ENCODE results near the gene HDAC4.
"Not testable (repeated sequence)": the region's sequence is repeated elsewhere in the genome, so short reads cannot be mapped to it uniquely, and the experiment has no call there.

Gene HDAC4

DNA sequence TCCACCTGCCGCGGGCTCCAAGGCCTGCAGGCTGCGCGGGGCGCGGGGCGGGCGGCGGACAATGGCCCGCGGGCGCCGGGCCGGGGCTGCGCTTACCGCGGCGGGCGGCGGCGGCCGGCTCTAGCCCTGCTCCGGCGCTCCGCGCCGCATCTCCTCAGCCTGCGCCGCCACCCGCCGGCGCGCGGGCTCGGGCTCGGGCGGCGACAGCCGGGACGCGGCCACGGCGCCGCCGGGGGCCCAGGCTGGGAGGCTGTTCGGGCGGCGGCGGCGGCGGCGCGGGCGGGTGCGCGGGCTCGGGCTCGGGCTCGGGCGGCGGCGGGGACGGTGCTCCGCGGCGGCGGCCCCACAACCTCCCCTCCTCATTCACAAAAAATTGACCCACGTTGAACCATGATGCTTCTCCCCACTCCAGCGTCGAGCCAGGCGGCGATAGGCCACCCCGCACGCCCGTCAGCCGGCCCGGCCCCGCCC, at the start of gene HDAC4:
Gene HDAC4, minus strand, starts transcription at position 425 of the 471 bp plus-strand sequence. CDS start 48,321 bp downstream, outside the sequence.
- Histone ChIP-seq H3K9me3 (ENCODE audit: control insufficient read depth, insufficient read depth, low read length) (no peaks in the 10 kb centered on the region), H3K36me3 (ENCODE audit: control insufficient read depth, insufficient read depth, low read length) (no peaks in the 10 kb centered on the region), H3K4me3 (ENCODE audit: low read length) (peak within 1 kb of the TSS; percentile 95), H3K27ac (ENCODE audit: low read length) (no peak within 1 kb of the TSS), H3K27me3 (ENCODE audit: control insufficient read depth, insufficient read depth, low read length) (no peaks in the 10 kb centered on the region), H3K4me1 (ENCODE audit: control insufficient read depth, insufficient read depth, low read length) (peaks cover 2% of the 10 kb centered on the region; the same call in 1 of the 2 replicates)
- no CpG with 5 or more reads among the region's 78 CpGs for WGBS (ENCODE audit: insufficient coverage, insufficient read length)
- DNase-seq (ENCODE audit: low read depth, low spot score) = no peak

DNA sequence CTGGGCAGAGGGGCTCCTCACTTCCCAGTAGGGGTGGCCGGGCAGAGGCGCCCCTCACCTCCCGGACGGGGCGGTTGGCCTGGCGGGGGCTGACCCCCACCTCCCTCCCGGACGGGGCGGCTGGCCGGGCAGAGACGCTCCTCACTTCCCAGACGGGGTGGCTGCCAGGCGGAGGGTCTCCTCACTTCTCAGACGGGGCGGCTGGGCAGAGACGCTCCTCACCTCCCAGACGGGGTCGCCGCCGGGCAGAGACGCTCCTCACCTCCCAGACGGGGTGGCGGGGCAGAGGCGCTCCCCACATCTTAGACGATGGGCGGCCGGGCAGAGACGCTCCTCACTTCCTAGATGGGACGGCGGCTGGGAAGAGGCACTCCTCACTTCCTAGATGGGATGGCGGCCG, 48.6 kb upstream of the HDAC4 start:
- WGBS (ENCODE audit: insufficient coverage, insufficient read length) = no CpG with 5 or more reads among the region's 32 CpGs
- not testable (repeated sequence) for DNase-seq (ENCODE audit: low read depth, low spot score)

DNA sequence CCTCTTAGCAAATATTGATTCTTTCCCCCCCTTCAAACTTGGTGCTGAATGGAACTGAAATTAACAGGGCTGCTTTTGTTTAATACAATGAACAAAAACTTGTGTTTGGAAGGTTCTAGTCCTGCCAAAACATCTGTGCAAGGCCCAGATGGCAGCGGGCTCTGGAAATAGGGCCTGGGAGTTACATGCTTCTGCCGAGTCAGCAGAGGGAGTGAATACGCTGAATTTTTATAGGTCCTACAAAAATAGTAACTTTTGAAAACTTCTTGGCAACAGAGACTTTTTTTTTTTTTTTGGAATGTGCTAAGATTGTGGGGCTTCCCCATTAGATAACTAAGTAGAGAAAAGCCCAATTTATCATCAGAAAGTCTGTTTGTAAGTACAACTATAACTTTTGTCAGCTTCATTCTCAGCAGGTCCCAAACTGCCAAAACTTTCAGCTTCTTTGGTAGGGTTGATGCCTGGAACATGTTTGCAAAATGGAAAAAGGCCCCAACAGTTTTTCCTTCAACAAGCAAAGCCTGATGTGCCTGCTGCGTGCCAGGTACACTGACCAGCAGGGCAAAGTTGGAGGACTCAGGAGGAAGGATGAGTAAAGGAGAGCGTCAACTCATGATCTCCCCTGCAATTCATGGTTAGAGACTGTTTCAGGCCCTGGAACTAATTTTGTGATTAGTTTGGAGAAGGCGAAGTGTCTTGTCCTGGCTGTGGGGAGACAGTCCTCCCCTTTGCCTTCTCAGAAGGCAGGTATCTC, 45.1 kb upstream of the HDAC4 start:
- no peaks in the 10 kb centered on the region for H3K36me3 ChIP-seq (ENCODE audit: control insufficient read depth, insufficient read depth, low read length)
- DNase-seq (ENCODE audit: low read depth, low spot score) = no peak
- no peak overlapping the region for H3K27ac ChIP-seq (ENCODE audit: low read length)
- H3K4me1 ChIP-seq (ENCODE audit: control insufficient read depth, insufficient read depth, low read length) = no peaks in the 10 kb centered on the region
- H3K27me3 ChIP-seq (ENCODE audit: control insufficient read depth, insufficient read depth, low read length) = no peaks in the 10 kb centered on the region
- no peaks in the 10 kb centered on the region for H3K9me3 ChIP-seq (ENCODE audit: control insufficient read depth, insufficient read depth, low read length)
- no peak overlapping the region for H3K4me3 ChIP-seq (ENCODE audit: low read length)
- no CpG with 5 or more reads among the region's 6 CpGs for WGBS (ENCODE audit: insufficient coverage, insufficient read length)

More for the DNA sequence above, 48.6 kb upstream of the HDAC4 start:
- H3K27ac ChIP-seq (ENCODE audit: low read length); H3K27me3 ChIP-seq (ENCODE audit: control insufficient read depth, insufficient read depth, low read length); H3K9me3 ChIP-seq (ENCODE audit: control insufficient read depth, insufficient read depth, low read length); H3K36me3 ChIP-seq (ENCODE audit: control insufficient read depth, insufficient read depth, low read length); H3K4me1 ChIP-seq (ENCODE audit: control insufficient read depth, insufficient read depth, low read length); H3K4me3 ChIP-seq (ENCODE audit: low read length): not testable (repeated sequence)

DNA sequence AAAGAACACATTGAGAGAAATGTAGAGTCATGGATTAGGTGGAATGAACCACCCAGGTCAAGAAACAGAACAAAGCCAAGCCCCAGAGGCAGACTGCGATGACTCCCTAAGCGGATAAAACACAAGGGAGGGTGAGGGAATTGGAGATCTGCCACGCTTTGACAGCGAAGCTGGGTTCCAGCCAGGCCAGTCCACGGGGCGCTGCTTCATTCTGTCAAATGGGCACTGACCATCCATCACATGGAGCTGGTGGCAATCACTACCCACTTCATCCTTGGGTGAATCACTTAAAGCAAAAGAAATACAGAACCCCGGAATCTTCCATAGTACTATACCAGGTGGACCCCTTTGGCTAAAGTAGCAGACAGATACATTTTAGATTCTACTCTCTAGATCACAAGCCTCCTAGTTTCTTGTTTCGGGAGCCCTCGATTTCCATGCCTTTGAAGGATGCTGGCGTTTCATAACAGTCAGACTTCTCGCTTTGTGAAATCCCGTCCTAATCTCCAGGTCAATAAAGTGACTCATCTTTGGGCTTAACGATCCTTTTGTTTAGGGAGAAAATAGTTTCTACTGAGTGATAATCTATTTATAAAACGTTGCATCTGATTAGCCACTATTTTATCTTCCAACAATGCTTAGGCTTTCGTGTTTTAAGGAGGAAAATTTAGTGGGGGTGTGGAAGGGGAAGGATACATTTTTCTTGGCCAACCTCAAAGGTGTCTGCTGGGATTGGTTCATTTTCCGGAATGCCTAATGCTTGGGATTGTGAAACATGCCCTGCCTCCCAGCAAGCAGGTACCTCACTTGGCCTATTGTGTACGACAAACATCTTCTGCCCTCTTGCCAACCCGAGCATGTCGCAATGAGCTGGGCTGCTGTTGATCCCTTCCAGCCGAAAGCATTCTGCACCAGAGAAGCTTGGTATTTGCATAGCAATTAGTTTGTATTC, 44.1 kb upstream of the HDAC4 start:
- Histone ChIP-seq H3K4me1 (ENCODE audit: control insufficient read depth, insufficient read depth, low read length) (0 out of 2 replicates have a peak, but pooled peaks cover 3% of the 10 kb centered on the region), H3K36me3 (ENCODE audit: control insufficient read depth, insufficient read depth, low read length) (no peaks in the 10 kb centered on the region), H3K9me3 (ENCODE audit: control insufficient read depth, insufficient read depth, low read length) (no peaks in the 10 kb centered on the region), H3K27ac (ENCODE audit: low read length) (no peak overlapping the region), H3K4me3 (ENCODE audit: low read length) (no peak overlapping the region), H3K27me3 (ENCODE audit: control insufficient read depth, insufficient read depth, low read length) (no peaks in the 10 kb centered on the region)
- no peak for DNase-seq (ENCODE audit: low read depth, low spot score)
- WGBS (ENCODE audit: insufficient coverage, insufficient read length) = no CpG with 5 or more reads among the region's 20 CpGs

DNA sequence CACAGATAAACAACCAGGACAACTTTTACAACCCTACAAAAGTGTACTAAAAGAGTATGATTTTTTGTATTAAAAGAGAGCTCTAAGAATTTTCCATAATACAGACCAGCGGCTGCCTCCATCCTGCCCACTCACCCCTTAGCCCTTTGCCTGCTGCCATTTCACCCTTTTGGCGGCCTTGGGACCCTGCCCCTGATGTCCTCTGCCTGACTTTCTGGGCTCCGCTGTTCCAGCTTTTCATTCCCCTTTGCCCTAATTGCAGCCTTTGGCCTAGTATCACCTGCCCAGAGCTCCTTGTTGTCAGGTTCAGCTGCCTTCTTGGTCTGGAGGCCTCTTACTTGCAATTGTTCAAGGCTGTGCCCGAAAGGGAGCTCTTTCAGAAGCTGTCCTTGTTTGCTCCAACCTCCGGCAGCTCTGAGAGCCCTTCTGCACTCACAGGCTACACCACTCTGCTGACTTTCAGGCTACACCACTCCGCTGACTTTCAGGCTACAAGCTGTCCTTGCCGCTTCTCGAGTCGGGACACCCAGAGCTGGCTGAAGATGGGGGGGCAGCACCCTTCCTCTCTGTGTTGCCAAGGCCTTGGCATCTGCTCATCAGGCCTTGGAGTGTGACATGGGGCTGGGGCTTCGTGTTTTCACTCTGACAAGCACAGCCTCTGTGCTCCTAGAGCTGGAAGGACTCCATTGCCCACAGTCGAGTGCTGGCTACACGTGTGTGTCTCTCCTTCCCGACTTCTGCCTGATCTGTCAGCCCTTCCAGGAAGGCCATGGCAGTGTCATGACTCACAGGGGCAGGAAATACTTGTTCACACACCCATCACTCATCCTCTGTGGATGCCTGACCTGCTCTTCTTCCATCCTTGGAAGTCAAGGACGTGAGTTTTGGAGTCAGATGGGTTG, 43.1 kb upstream of the HDAC4 start:
- 0 out of 2 replicates have a peak, but pooled peaks cover 3% of the 10 kb centered on the region for H3K4me1 ChIP-seq (ENCODE audit: control insufficient read depth, insufficient read depth, low read length)
- DNase-seq (ENCODE audit: low read depth, low spot score) = no peak
- no peaks in the 10 kb centered on the region for H3K36me3 ChIP-seq (ENCODE audit: control insufficient read depth, insufficient read depth, low read length)
- no CpG with 5 or more reads among the region's 14 CpGs for WGBS (ENCODE audit: insufficient coverage, insufficient read length)
- no peak overlapping the region for H3K4me3 ChIP-seq (ENCODE audit: low read length)
- H3K27me3 ChIP-seq (ENCODE audit: control insufficient read depth, insufficient read depth, low read length) = no peaks in the 10 kb centered on the region
- H3K27ac ChIP-seq (ENCODE audit: low read length) = no peak overlapping the region
- H3K9me3 ChIP-seq (ENCODE audit: control insufficient read depth, insufficient read depth, low read length) = no peaks in the 10 kb centered on the region

DNA sequence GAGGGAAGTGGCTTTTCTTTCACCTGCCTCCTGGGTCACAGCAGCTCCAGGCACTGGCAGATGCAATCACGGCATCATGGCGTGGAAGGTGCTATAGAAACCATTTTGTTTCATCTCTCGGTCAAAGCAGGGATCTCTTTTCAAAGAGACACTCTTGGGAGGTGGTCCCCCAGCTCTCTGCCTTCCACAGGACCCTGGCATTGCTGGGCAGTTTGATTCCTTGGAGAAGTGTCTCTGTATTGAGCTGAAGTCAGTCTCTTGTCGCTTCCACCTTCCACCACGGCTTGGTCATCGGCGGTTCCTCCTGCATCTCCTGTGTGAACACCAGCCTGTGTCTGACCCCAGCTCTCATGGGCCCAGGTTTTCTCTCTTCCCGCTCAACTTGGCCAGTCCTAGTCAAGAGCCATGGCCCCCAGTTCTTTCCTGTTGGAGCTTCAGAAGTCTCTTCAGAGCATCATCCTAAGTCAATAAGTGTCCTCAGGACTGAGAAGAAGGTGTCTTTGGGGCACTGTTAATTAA, 42.3 kb upstream of the HDAC4 start:
- no peak overlapping the region for H3K27ac ChIP-seq (ENCODE audit: low read length)
- DNase-seq (ENCODE audit: low read depth, low spot score) = no peak
- no peaks in the 10 kb centered on the region for H3K9me3 ChIP-seq (ENCODE audit: control insufficient read depth, insufficient read depth, low read length)
- H3K36me3 ChIP-seq (ENCODE audit: control insufficient read depth, insufficient read depth, low read length) = no peaks in the 10 kb centered on the region
- 0 out of 2 replicates have a peak, but pooled peaks cover 3% of the 10 kb centered on the region for H3K4me1 ChIP-seq (ENCODE audit: control insufficient read depth, insufficient read depth, low read length)
- no peaks in the 10 kb centered on the region for H3K27me3 ChIP-seq (ENCODE audit: control insufficient read depth, insufficient read depth, low read length)
- H3K4me3 ChIP-seq (ENCODE audit: low read length) = no peak overlapping the region
- no CpG with 5 or more reads among the region's 8 CpGs for WGBS (ENCODE audit: insufficient coverage, insufficient read length)

DNA sequence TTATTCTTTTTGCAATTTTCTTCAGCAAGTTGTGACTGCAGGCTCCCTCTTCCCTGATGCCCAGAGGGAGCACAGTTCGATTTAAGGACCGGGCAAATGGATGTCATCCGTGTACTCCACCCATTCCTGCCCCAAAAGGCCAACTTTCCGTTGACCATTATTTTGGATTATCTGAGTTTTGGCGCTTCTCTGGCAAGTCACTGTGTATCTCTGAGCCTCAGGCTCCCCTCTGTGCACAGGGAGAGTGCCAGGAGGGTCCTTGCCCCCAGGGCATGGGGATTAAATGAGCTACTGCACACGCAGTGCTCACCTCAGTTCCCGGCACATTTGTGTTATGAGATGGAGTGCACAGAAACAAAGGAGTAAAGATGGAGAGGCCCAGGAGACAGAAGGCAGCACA, 41.4 kb upstream of the HDAC4 start:
- no CpG with 5 or more reads among the region's 7 CpGs for WGBS (ENCODE audit: insufficient coverage, insufficient read length)
- Histone ChIP-seq H3K36me3 (ENCODE audit: control insufficient read depth, insufficient read depth, low read length) (no peaks in the 10 kb centered on the region), H3K4me3 (ENCODE audit: low read length) (no peak overlapping the region), H3K27ac (ENCODE audit: low read length) (no peak overlapping the region), H3K27me3 (ENCODE audit: control insufficient read depth, insufficient read depth, low read length) (no peaks in the 10 kb centered on the region), H3K4me1 (ENCODE audit: control insufficient read depth, insufficient read depth, low read length) (0 out of 2 replicates have a peak, but pooled peaks cover 3% of the 10 kb centered on the region), H3K9me3 (ENCODE audit: control insufficient read depth, insufficient read depth, low read length) (no peaks in the 10 kb centered on the region)
- DNase-seq (ENCODE audit: low read depth, low spot score) = no peak

DNA sequence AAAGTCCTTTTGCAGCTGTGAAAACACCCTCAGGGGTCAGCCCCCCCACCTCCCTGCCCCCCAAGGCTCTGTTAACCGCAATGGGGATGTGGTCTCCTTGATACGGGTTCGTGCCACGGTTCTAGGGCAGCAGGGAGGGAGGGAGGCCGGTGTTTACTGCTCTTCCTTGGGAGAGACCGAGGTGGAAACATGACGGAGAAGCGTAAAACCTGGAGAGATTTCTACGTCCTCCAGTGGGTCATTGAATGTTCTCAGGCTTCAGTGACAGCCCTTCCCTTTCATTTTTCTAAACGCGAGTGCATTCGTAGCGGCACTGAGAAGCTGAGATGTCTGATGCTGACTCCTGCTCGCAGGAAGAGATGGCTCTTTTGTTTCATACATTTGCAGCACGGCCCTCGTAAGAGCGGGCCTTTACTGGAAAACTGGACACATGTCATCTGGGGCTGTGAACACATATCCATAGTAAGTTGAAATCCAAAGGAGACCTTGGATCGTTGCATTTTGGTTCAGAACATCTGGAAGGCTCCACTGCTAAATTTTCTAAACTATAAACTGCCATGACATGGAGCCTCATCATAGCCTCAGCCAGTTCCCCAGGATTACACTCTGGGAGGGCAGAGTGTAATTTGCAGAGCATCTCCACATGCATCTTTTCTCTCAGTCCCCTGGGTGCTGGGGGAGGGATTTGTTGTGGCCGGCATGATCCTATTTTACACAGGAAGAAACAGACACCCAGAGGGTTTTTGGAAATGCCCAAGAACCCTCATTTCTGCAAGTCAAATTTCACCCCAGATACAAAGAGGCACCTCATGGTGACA, 40.6 kb upstream of the HDAC4 start:
- no peaks in the 10 kb centered on the region for H3K36me3 ChIP-seq (ENCODE audit: control insufficient read depth, insufficient read depth, low read length)
- H3K27ac ChIP-seq (ENCODE audit: low read length) = no peak overlapping the region
- H3K27me3 ChIP-seq (ENCODE audit: control insufficient read depth, insufficient read depth, low read length) = no peaks in the 10 kb centered on the region
- H3K9me3 ChIP-seq (ENCODE audit: control insufficient read depth, insufficient read depth, low read length) = no peaks in the 10 kb centered on the region
- H3K4me3 ChIP-seq (ENCODE audit: low read length) = no peak overlapping the region
- WGBS (ENCODE audit: insufficient coverage, insufficient read length) = no CpG with 5 or more reads among the region's 19 CpGs
- no peak for DNase-seq (ENCODE audit: low read depth, low spot score)
- H3K4me1 ChIP-seq (ENCODE audit: control insufficient read depth, insufficient read depth, low read length) = 0 out of 2 replicates have a peak, but pooled peaks cover 3% of the 10 kb centered on the region

DNA sequence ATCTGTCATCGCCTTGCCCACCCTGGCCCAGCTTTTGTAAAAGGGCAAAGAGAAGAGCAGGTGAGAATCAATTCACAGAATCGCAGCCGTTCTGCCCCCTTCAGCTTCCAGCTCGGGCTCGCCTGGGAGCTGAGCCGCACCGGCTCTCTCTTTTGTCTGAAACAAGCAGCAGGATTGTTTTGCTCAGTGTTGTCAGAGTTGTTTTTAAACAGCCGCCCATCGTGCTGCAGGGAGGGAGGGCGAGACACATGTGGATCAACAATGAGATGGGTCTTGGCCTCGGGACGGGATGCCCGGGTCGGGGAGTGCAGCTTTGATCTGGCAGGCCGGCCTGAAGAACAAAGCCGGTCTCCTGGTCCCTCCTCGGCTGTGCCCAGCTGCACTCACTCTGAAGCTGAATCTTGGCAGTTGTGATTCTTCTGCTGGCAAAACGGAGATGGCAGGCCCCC, 39.7 kb upstream of the HDAC4 start:
- Histone ChIP-seq H3K27me3 (ENCODE audit: control insufficient read depth, insufficient read depth, low read length) (no peaks in the 10 kb centered on the region), H3K27ac (ENCODE audit: low read length) (no peak overlapping the region), H3K36me3 (ENCODE audit: control insufficient read depth, insufficient read depth, low read length) (no peaks in the 10 kb centered on the region), H3K9me3 (ENCODE audit: control insufficient read depth, insufficient read depth, low read length) (no peaks in the 10 kb centered on the region), H3K4me3 (ENCODE audit: low read length) (no peak overlapping the region), H3K4me1 (ENCODE audit: control insufficient read depth, insufficient read depth, low read length) (0 out of 2 replicates have a peak, but pooled peaks cover 3% of the 10 kb centered on the region)
- no CpG with 5 or more reads among the region's 18 CpGs for WGBS (ENCODE audit: insufficient coverage, insufficient read length)
- no peak for DNase-seq (ENCODE audit: low read depth, low spot score)

All from iPS DF 6.9 (cell line).